GM12878 (cell line): ENCODE data around the gene SALL3. TPM values are rescaled to one million over a fixed set of nuclear protein-coding genes. Genes with fewer than 3 reads are reported as not detected.

Source experiments
- ATAC-seq: fragments of 200-7000 bp; cut with Tn5 transposase; 3 replicates; pipeline ENCODE4 v1.9.1; 2020; ENCODE audit warnings: mild to moderate bottlenecking, moderate library complexity
- BruUV-seq: library from RNA; stranded (reverse); fragments of 400-500 nt; replicated peaks from 2 replicates; lab custom pipeline; 2021; lab: Mats Ljungman, UMichigan
- CTCF ChIA-PET: fragments of 300-600 bp; sonication (Branson Sonifier 250); formaldehyde crosslinking; extraction: SDS; loops from one replicate; lab custom pipeline; 2021; ENCODE audit warnings: inconsistent platforms; lab: Yijun Ruan, JAX
- POLR2A ChIA-PET: fragments of 350-600 bp; formaldehyde crosslinking; extraction: SDS; loops from one replicate; lab custom pipeline; 2021; ENCODE audit warnings: inconsistent platforms; lab: Charles Lee
- RAD21 ChIA-PET: fragments of 300-600 bp; sonication (Branson Sonifier 250); formaldehyde crosslinking; loops from one replicate; lab custom pipeline; 2023; ENCODE audit warnings: antibody characterized with exemption; ENCODE audit not compliant: unreplicated experiment; lab: Charles Lee
- SMC1A ChIA-PET: fragments of 300-600 bp; sonication (Branson Sonifier 250); formaldehyde crosslinking; loops from one replicate; lab custom pipeline; 2023; ENCODE audit not compliant: unreplicated experiment, uncharacterized antibody; lab: Charles Lee
- DNase-seq: peaks from one replicate; pipeline ENCODE4 v3.0.0-alpha.2; 2011; ENCODE audit warnings: low read depth, low spot score
- FAIRE-seq: peaks from 3 replicates; lab custom pipeline; 2011; peaks lifted over from hg19 to GRCh38; lab: Jason Lieb, UNC
- H2AFZ ChIP-seq: 2 replicates; pipeline ENCODE4 v1.6.0; 2011; ENCODE audit warnings: low read depth, low read length, control low read depth; ENCODE audit not compliant: control insufficient read depth
- H3K27ac ChIP-seq: 2 replicates; pipeline ENCODE4 v1.5.1; 2011; ENCODE audit warnings: control low read depth; ENCODE audit not compliant: control insufficient read depth, insufficient read depth
- H3K27me3 ChIP-seq, 2 experiments: replicated peaks in 1 of 2; 2 replicates each; pipeline versions ENCODE4 v1.6.0 to v1.6.1; 2011; ENCODE audit warnings: low read length in 1 of 2; ENCODE audit not compliant: control insufficient read depth in 2 of 2, insufficient read depth in 2 of 2
- H3K36me3 ChIP-seq, 2 experiments: 2 replicates each; pipeline ENCODE4 v1.5.1; 2011; ENCODE audit warnings: low read length in 1 of 2; ENCODE audit not compliant: control insufficient read depth in 2 of 2, insufficient read depth in 2 of 2
- H3K4me1 ChIP-seq: 2 replicates; pipeline ENCODE4 v1.6.1; 2011; ENCODE audit warnings: mild to moderate bottlenecking, low read length, moderate library complexity, mixed read lengths; ENCODE audit not compliant: control insufficient read depth, insufficient read depth
- H3K4me2 ChIP-seq: 2 replicates; pipeline ENCODE4 v1.6.0; 2011; ENCODE audit warnings: control low read depth; ENCODE audit not compliant: control insufficient read depth, insufficient read depth
- H3K4me3 ChIP-seq: fragments of 200-600 bp; sonication (generic); 2 replicates; pipeline ENCODE4 v1.5.1; 2016
- H3K79me2 ChIP-seq: 2 replicates; pipeline ENCODE4 v1.6.0; 2011; ENCODE audit warnings: low read length; ENCODE audit not compliant: control insufficient read depth, insufficient read depth
- H3K9ac ChIP-seq: 2 replicates; pipeline ENCODE4 v1.8.0; 2011; ENCODE audit warnings: low read length, control low read depth, mixed read lengths; ENCODE audit not compliant: control insufficient read depth, insufficient read depth
- H3K9me3 ChIP-seq: replicated peaks from 3 replicates; pipeline ENCODE4 v1.5.1; 2011; ENCODE audit warnings: mild to moderate bottlenecking, low read length; ENCODE audit not compliant: control insufficient read depth, insufficient read depth
- H4K20me1 ChIP-seq: 2 replicates; pipeline ENCODE4 v1.6.0; 2011; ENCODE audit not compliant: control insufficient read depth, insufficient read depth
- CHD2 ChIP-seq: IDR thresholded peaks from 2 replicates; pipeline ENCODE4 v1.6.1; 2011; ENCODE audit warnings: low read depth, low read length, improper control_type of control experiment, borderline replicate concordance
- DPF2 ChIP-seq: fragments of 450-650 bp; IDR thresholded peaks from 2 replicates; pipeline ENCODE4 v1.6.1; 2017; ENCODE audit warnings: mild to moderate bottlenecking
- ESRRA ChIP-seq: IDR thresholded peaks from 2 replicates; pipeline ENCODE4 v1.6.1; 2012; ENCODE audit warnings: mild to moderate bottlenecking, low read length, improper control_type of control experiment
- GABPA ChIP-seq: IDR thresholded peaks from 2 replicates; pipeline ENCODE4 v1.6.1; 2014; ENCODE audit warnings: antibody characterized with exemption, low read depth, mild to moderate bottlenecking, inconsistent platforms
- GATAD2B ChIP-seq: fragments of 450-650 bp; conservative IDR thresholded peaks from 2 replicates; pipeline ENCODE4 v1.6.1; 2017; ENCODE audit warnings: low read depth, mild to moderate bottlenecking, moderate library complexity
- HDAC2 ChIP-seq: fragments of 200-600 bp; sonication (generic); IDR thresholded peaks from 2 replicates; pipeline ENCODE4 v1.6.1; 2017
- HDAC6 ChIP-seq: fragments of 200-600 bp; sonication (generic); IDR thresholded peaks from one replicate; pipeline ENCODE4 v1.8.0; 2017; ENCODE audit warnings: antibody characterized with exemption; ENCODE audit not compliant: unreplicated experiment
- IRF4 ChIP-seq: IDR thresholded peaks from 2 replicates; pipeline ENCODE4 v1.6.1; 2011; ENCODE audit warnings: low read depth, low read length
- MTA2 ChIP-seq: fragments of 450-650 bp; IDR thresholded peaks from 2 replicates; pipeline ENCODE4 v1.6.1; 2016; ENCODE audit warnings: low read depth, mild to moderate bottlenecking, moderate library complexity
- POLR2AphosphoS5 ChIP-seq: IDR thresholded peaks from 2 replicates; pipeline ENCODE4 v1.6.1; 2011; ENCODE audit warnings: mild to moderate bottlenecking, low read length, inconsistent platforms
- SMAD5 ChIP-seq: IDR thresholded peaks from 2 replicates; pipeline ENCODE4 v1.6.1; 2016; ENCODE audit warnings: antibody characterized with exemption, low read depth
- SUPT20H ChIP-seq: IDR thresholded peaks from 2 replicates; pipeline ENCODE4 v1.6.1; 2011; ENCODE audit warnings: low read depth, mild to moderate bottlenecking, low read length, moderate library complexity, borderline replicate concordance; ENCODE audit not compliant: control insufficient read depth
- TCF12 ChIP-seq: IDR thresholded peaks from 2 replicates; pipeline ENCODE4 v1.6.1; 2011; ENCODE audit warnings: low read depth, mild to moderate bottlenecking, low read length
- ZBED1 ChIP-seq: IDR thresholded peaks from 2 replicates; pipeline ENCODE4 v1.6.1; 2016; ENCODE audit warnings: borderline replicate concordance
- WGBS: methylation state at CpG from one replicate; pipeline ENCODE4 v1.1.6; 2016; ENCODE audit warnings: low lambda C conversion rate; ENCODE audit not compliant: insufficient replicate concordance, insufficient coverage; ENCODE audit errors: missing lambda C conversion rate; 5-methylcytosine and 5-hydroxymethylcytosine counted together
- in situ Hi-C: fragments of 300-500 bp; cut with MboI; formaldehyde crosslinking; loops from 9 replicates; pipeline ENCODE4 v1.14.3; 2018; ENCODE audit warnings: mixed read lengths
- intact Hi-C: fragments of 100-400 bp; cut with micrococcal nuclease; formaldehyde crosslinking; loops from one replicate; pipeline ENCODE4 v1.14.2; 2022; ENCODE audit not compliant: unreplicated experiment
- polyA plus RNA-seq, 11 experiments: library from polyadenylated mRNA; depleted of rRNA in 4 of 11; unstranded in 6 of 11; stranded (reverse) in 5 of 11; fragments of >200 nt; fragmentation: Nextera tagmentation in 4 of 11; fragmentation: Illumina TruSeq in 1 of 11; extraction: Ambion mirVana in 4 of 11; extraction: Trizol in 1 of 11; gene quantifications; 1 replicate in 1 of 11; 2 replicates in 10 of 11; pipeline versions ENCODE4 v1.2.1 to v1.2.3, GENCODE V29; 2011 to 2016; ENCODE audit warnings: inconsistent platforms in 2 of 11, missing spikeins in 2 of 11, low read depth in 1 of 11
- total RNA-seq, 4 experiments: library from RNA; depleted of rRNA in 3 of 4; stranded (reverse); fragments of >200 nt in 3 of 4; fragmentation: Illumina TruSeq in 1 of 4; extraction: Trizol in 1 of 4; gene quantifications; 2 replicates each; pipeline versions ENCODE4 v1.2.1 to v1.2.3, GENCODE V29; 2013 to 2021
- TF ChIP-seq, protein P1 (sequence below): IDR thresholded peaks from 2 replicates; pipeline ENCODE4 v1.6.1; 2011; ENCODE audit warnings: borderline replicate concordance, low read depth, mild to moderate bottlenecking, moderate library complexity, low read length; ENCODE audit not compliant: insufficient read depth, poor library complexity, severe bottlenecking

Gene SALL3
- total and polyA plus RNA-seq, 10 of the 15 experiments (the other 5 are each of a cell fraction or from before 2014, with no cell fraction given) = 0.01 to 0.10 (median 0.07) TPM; not detected in 7

DNA sequence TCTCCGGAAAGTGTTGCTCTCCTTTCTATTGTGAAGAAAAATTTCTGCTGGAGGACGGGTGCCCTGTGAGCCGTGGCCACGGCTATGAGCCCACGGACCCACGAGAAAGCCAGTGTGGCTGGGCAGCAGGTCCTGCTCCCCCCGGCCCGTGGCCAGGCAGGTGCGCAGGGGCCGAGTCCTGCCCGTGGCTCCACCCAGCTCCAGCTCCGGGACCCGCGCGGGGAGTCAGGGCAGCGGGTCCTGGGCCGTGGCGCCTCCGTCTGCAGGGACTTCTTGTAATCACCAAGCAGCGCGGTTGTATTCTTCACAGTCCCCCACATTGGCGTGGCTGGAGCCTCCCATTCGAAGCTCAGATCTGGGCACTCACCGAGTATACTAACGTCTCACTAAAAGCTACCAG, 43.0 kb downstream of the SALL3 start:
- Histone ChIP-seq H3K27me3 (no peaks in the 10 kb centered on the region; a peak in 1 of 4 replicates), H3K9ac (no peak overlapping the region), H3K4me2 (no peak overlapping the region), H3K79me2 (no peaks in the 10 kb centered on the region), H3K4me3 (no peak overlapping the region), H3K9me3 (no peaks in the 10 kb centered on the region; the same call in 2 of the 3 replicates), H3K4me1 (no peaks in the 10 kb centered on the region), H4K20me1 (no peaks in the 10 kb centered on the region), H3K27ac (no peak overlapping the region), H3K36me3 (no peaks in the 10 kb centered on the region), H2AFZ (no peak overlapping the region)
- DNase-seq = no peak
- in situ Hi-C loops (no loop called here), intact Hi-C loops (no loop called here)
- BruUV-seq = no TSS peak
- ATAC-seq = no peak
- ChIA-PET POLR2A (no interaction called here), CTCF (no interaction called here), RAD21 (no interaction called here), SMC1A (no interaction called here)
- FAIRE-seq = no peak
- 72% methylated on average over 25 of the region's 25 CpGs for WGBS
- TF ChIP-seq, protein P1, sequence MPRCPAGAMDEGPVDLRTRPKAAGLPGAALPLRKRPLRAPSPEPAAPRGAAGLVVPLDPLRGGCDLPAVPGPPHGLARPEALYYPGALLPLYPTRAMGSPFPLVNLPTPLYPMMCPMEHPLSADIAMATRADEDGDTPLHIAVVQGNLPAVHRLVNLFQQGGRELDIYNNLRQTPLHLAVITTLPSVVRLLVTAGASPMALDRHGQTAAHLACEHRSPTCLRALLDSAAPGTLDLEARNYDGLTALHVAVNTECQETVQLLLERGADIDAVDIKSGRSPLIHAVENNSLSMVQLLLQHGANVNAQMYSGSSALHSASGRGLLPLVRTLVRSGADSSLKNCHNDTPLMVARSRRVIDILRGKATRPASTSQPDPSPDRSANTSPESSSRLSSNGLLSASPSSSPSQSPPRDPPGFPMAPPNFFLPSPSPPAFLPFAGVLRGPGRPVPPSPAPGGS = no peak
- TF ChIP-seq HDAC2 = no peak
- no peak for TF ChIP-seq POLR2AphosphoS5
- no peak for TF ChIP-seq SUPT20H
- no peak for TF ChIP-seq SMAD5
- TF ChIP-seq GABPA = no peak
- no peak for TF ChIP-seq TCF12
- TF ChIP-seq ESRRA = no peak
- no peak for TF ChIP-seq CHD2
- TF ChIP-seq DPF2 = no peak
- TF ChIP-seq GATAD2B = no peak
- TF ChIP-seq ZBED1 = no peak
- no peak for TF ChIP-seq MTA2
- TF ChIP-seq IRF4 = no peak
- TF ChIP-seq HDAC6 = no peak
